SK-N-DZ (cell line): ENCODE measurements around the gene PROCA1.
A peak's percentile ranks its signal among the peaks of the same experiment; 100 is the strongest.

Source experiments
- DNase-seq: peaks from one replicate; pipeline ENCODE4 v3.0.0-alpha.2; 2015; ENCODE audit warnings: low spot score

The PROCA1 gene

GRCh38 chr17:28710861-28711722 is 596 bp downstream of the PROCA1 start:
- DNase-seq = peak; percentile 97

GRCh38 chr17:28707339-28707720 is 4.4 kb downstream of the PROCA1 start:
- DNase-seq = no peak

- DNase-seq = peak; percentile 89
Measured at GRCh38 chr17:28706471-28707338, 5.0 kb downstream of the PROCA1 start.

GRCh38 chr17:28705728-28706334 is 5.9 kb downstream of the PROCA1 start:
- no peak for DNase-seq

GRCh38 chr17:28705074-28705659 is 6.5 kb downstream of the PROCA1 start:
- DNase-seq = no peak

GRCh38 chr17:28704219-28704858 is 7.3 kb downstream of the PROCA1 start:
- no peak for DNase-seq

- DNase-seq = no peak
Measured at GRCh38 chr17:28703552-28704218, 8.0 kb downstream of the PROCA1 start.

GRCh38 chr17:28702752-28703150 is 8.9 kb downstream of the PROCA1 start:
- DNase-seq = no peak

GRCh38 chr17:28702026-28702751 is 9.5 kb downstream of the PROCA1 start:
- DNase-seq = no peak

GRCh38 chr17:28700830-28701492 is 10.7 kb downstream of the PROCA1 start:
- no peak for DNase-seq

GRCh38 chr17:28700278-28700677 is 11.4 kb downstream of the PROCA1 start:
- DNase-seq = no peak

- no peak for DNase-seq
Measured at GRCh38 chr17:28698253-28698941, 13.3 kb downstream of the PROCA1 start.

- DNase-seq = no peak
Measured at GRCh38 chr17:28693869-28694268, 17.8 kb downstream of the PROCA1 start.

GRCh38 chr17:28689011-28689410 is 22.7 kb downstream of the PROCA1 start:
- no peak for DNase-seq

GRCh38 chr17:28688481-28688880 is 23.2 kb downstream of the PROCA1 start:
- no peak for DNase-seq

GRCh38 chr17:28686296-28686695 is 25.4 kb downstream of the PROCA1 start:
- DNase-seq = no peak

GRCh38 chr17:28685366-28685765 is 26.3 kb downstream of the PROCA1 start:
- no peak for DNase-seq

GRCh38 chr17:28684963-28685362 is 26.7 kb downstream of the PROCA1 start:
- DNase-seq = peak; percentile 95

- DNase-seq = no peak
Measured at GRCh38 chr17:28682655-28683054, 29.0 kb downstream of the PROCA1 start.
